Islet of Langerhans (tissue), 1 donor: Measurements from ENCODE around the gene KLHL18.
"Not testable (repeated sequence)": the region's sequence is repeated elsewhere in the genome, so short reads cannot be mapped to it uniquely, and the experiment has no call there.

Experiments used
- FAIRE-seq: peaks from one replicate; lab custom pipeline; 2011; peaks lifted over from hg19 to GRCh38; lab: Jason Lieb, UNC

Gene KLHL18

DNA sequence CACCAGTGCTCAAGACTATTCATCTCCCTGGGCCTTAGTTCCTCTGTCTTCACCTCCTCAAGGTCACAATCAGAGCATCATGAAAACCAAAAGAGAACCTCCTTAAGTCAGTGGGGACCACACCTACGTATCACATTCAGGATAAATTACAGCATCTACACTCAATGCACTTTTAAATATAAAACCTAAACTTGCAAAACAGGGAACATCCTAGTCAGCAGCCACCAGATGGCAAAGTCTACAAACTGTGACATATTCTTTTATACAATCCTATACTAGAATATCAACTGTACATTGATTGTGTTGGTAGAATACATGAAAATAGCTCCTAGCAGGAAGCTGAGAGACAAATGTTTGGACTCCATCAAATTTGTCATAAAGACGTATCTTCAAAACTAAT is 8.1 kb upstream of the KLHL18 start:
- FAIRE-seq, result no peak

DNA sequence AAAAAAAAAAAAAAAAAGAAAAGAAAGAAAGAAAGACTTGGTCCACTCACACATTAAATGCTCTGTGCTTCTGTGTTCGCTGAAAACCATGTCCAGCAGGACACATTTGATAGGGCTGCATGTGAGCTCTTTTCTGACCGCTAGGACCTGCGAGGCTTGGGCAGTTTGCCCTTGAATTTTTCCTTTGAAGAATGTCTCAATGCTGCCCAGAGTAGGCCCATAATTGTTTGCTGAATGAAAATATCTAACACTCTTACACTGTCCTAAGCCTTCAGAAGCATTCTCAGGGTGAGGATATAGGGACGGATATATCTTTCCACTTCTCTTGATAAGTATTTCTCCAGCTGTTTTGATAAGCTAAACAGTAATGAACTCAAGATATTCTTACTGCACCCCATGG is 6.2 kb upstream of the KLHL18 start:
- no peak for FAIRE-seq

DNA sequence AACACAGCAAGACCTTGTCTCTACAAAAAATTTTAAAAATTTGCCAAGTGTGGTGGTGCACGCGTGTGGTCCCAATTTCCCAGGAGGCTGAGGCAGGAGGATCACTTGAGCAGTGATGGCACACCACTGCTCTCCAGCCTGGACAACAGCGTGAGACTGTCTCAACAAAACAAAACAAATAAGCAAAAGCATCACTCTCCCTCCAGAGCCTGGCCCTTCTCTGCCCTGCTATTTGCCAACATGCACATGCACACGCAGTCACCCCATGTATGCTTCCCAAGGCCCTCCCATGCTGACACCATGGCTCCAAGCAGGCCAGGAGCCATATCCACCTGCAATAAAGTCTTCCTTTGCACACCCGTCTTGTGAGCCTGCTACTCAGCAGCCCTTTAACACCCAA is 2.2 kb upstream of the KLHL18 start:
- FAIRE-seq, result no peak

DNA sequence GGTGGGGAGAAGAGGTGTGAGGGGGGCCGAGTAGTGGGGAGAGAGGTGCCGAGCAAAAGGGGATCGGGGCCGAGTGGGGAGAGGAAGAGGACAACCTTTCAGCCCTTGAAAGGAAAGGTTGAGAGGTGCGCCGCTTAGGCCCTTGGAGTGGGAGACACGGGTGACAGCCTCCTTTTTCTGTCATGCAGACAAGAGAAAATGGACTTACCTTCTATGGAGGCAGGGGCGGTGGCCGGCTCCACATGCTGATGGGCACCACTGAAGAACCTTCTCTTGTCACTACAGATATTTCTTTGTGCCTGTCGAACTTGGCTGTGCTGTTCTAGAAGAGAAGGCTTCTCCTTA is 421 bp downstream of the KLHL18 start:
- FAIRE-seq, result no peak

DNA sequence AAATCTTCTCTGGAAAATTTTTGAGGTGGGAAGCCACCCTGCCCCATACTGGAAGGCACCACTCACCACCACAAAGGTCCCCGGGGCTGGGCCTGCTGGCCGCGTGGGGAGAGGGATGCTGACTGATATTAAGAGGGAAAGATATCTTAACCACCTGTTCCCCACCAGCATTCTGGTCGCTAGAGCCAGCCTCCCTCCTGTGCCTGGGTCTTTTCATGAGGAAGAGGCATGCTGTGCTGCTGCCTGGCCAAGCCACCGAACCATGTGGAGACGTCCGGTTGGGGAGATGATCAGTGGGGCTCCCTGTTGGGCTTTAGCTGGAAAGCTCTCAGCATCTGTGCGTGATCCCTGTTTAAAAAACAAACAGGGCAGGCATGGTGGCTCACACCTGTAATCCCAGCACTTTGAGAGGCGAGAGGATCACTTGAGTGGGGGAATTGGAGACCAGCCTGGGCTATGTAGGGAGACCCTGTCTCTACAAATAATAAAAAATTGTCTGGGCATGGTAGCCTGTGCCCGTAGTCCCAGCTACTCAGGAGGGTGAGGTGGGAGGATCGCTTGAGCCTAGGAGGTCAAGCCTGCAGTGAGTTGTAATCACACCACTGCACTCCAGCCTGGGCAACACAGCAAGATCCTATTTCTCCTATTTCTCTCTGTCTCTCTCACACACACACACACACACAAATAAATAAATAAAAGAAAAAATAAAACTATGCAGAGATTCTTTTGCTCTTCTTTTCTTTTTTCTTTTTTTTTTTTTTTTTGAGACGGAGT is 1.0 kb downstream of the KLHL18 start:
- no peak for FAIRE-seq

DNA sequence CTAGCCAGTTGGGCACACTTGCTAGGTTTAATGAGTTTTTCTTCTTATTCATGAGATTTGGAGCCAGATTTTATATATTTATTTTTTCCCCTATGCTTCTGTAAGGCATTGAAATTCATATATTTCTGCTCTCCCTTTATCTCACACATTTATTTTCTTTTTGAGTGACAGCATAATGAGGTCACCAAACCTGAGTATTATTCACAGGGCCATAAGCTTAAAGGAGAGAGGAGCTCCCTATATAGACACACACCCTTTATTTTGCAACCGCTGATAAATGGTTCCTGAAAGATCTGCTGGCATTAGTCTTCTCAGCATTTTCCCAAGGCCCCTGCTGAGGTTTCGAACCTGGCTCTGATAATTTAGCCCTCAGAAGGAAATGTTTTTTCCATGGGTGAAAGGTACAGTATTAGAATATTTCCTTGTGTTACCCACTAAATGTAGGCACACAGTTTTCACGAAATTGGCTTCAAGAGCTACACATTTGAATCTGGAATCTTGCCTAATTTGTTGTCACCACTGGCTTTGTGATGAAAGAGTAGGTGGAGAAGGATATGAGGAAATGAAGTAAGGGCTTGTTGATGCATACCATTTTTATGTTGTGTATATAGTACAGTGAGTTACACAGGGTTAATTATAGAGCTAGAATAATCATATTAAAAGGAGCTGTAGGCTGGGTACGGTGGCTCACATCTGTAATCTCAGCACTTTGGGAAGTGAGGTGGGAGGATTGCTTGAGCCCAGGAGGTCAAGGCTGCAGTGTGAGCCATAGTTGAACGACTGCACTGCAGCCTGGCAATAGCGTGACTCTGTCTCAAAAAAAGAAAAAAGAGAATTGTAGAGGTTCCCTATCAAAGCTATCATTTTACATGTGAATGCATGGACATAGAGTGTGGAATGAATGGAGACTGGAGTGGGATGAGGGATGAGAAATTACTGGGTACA is 6.5 kb downstream of the KLHL18 start:
- no peak for FAIRE-seq

DNA sequence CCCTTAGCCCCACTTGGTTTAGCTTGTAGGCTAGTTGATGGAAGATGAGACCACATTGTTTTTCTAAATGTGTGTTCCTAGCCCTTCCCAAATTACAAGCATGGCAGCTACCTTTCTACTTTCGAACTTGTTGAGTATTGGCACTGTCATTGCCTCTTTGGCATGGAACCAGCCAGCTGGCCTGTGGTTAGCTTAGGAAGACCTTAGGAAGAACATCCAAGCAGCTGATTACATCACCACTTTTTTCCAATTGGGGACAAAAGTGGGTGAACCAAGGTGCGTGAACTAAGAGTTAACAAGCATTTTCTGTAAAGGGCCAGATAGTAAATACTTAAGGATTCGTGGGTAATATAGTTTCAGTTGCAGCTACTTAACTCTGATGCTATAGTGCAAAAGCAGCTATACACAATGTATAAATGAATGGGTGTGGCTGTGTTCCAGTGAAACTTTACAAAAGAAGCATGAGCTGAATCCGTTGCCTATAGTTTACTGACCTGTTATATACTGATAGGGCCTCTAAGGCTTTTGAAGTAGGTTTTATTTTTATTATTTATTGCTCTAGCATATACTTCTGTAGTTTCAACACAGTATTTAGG is 8.5 kb downstream of the KLHL18 start:
- no peak for FAIRE-seq

DNA sequence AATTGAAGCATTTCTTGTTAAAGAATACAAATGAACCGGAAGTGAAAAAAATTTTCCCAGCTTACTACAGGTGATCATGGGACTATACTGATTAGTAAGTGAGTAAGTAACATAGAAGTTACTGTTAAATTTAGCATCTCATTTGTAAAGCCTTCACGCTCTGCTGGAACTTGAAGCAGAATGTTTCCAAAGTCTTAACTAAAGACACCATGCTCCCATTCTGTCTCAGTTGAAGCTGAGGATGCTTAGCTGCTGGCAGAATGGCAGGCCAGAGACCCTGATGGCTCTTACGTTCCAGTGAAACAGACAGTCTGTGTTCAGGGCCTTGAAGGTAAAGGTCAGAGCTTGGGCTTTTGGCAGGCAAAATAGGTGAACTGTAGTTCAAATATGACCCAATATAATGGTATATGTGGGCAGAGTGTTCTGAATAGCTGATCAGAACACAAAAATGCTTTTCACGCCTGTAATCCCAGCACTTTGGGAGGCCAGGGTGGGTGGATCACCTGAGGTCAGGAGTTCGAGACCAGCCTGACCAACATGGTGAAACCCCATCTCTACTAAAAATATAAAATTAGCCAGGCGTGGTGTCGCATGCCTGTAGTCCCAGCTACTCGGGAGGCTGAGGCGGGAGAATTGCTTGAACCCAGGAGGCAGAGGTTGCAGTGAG is 9.1 kb downstream of the KLHL18 start:
- not testable (repeated sequence) for FAIRE-seq

DNA sequence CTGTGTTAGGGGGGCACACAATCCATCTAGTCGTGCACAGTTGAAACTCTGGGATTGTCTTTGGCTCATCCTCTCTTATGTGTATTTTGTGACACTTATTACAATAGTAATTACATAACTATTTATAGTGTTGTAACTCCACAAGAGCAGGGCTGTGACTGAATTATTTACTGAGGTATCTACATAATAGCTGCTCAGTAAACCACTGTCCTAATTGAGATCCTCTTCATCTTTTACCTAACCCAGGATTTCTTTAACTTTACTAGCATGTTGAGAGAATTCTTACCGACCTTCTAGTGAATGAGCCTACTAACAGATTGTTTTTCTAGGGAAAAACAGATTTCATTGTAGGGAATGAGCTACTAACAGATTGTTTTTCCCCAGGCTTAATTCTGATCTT is 11.1 kb downstream of the KLHL18 start:
- FAIRE-seq, result no peak

DNA sequence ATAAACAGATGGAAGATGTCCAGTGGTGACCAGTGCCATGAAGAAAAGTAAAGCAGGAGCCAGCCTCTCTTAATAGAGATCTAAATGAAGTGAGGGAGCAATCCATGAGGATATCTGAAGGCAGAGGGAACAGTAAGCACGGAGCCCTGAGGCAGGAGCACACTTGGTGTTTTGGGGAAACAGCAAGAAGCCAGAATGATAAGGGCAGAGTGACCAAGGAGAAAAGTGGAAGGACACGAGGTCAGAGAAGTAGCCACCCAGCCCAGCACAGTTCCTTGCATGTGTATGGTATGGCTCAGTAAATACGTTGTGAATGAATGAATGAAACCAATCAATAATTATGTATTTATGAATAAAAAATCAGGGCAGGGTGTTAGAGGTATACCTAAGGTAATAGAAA is 11.6 kb downstream of the KLHL18 start:
- FAIRE-seq, result no peak

DNA sequence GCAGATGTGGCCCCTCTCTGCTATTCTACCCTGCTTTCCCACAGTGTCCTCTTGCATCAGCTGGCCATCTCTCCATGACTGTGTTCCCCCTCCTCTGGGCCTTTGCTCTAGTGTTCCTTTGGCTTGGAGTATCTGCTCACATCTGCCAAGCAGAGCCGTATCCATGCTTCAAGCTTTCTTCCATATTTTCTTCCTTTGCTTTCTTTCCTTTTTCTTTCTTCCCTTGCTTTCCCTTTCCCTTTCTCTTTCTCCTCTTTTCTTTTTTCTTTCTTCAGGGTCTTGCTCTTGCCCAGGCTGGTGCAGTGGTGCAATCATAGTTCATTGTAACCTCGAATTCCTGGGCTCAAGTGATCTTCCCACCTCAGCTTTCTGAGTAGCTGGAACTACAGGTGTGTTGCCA is 12.6 kb downstream of the KLHL18 start:
- FAIRE-seq, result no peak

DNA sequence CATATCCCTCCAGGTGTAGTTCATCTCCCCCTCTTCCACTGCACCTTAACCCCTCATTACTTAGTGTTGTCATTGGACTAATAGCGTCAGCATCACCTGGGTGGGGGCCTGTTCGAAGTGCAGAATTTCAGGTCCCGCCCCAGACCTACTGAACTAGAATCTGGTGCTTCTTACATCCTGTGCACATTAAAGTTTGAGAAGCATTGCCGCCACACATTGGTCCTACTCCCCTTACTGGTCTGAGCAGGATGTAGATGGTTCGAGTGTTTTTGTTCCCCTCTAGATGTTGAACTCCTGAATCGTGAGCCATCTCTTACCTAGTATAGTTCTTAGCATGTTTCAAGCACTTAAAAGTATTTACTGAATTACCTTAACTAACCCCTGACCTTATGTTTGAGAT is 13.2 kb downstream of the KLHL18 start:
- FAIRE-seq, result no peak

DNA sequence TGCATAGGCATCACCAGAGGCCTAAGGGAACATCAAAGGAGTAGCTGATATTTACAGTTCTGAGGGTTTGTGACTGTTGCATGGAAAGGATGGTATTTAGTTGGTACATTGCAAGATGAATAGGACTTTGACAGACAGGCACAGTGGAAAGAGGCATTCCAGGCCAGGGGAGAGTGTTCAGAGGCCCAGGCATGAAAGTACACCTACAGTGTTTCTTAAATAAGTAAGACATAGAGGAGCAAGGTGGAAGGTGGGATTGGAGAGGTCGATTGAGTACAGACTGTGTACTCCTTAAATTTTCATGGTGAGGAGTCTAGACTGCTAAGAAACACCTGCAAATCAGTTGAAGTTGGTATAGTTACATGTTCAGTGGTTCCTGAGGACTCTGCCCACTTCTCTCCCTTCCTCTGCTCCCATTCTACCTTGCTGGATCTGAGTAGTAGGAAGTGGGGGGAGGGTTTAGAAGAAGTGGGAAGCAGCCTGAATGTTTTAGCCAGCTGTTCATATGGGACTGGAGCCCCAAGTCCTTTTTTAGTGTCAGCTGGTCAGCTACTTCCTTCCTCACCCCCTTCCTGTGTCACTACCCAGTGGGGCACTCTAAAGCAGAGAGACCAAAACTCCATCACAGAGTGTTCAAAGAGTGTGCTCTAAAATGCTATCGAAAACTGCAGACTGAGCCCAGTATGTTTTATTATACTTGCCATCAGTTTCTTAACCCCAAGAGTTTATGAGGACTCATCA is 14.0 kb downstream of the KLHL18 start:
- FAIRE-seq, result no peak

DNA sequence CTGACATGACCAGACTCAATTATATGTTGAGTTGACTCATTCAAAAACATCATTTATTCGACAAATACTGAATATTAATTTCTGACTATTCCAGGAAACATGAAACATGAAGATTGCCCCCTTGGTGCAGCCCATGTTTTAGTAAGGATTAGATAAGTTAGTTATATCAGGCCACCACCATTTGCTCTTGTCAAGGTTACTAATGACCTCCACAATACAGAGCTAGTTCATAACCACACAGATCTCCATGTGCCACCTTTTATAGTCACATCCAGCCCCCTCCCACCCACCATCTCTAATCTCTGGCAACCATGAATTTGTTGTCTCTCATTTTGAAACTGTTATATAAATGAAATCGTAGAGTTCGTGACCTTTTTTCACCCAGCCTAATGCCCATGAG is 15.7 kb downstream of the KLHL18 start:
- no peak for FAIRE-seq

DNA sequence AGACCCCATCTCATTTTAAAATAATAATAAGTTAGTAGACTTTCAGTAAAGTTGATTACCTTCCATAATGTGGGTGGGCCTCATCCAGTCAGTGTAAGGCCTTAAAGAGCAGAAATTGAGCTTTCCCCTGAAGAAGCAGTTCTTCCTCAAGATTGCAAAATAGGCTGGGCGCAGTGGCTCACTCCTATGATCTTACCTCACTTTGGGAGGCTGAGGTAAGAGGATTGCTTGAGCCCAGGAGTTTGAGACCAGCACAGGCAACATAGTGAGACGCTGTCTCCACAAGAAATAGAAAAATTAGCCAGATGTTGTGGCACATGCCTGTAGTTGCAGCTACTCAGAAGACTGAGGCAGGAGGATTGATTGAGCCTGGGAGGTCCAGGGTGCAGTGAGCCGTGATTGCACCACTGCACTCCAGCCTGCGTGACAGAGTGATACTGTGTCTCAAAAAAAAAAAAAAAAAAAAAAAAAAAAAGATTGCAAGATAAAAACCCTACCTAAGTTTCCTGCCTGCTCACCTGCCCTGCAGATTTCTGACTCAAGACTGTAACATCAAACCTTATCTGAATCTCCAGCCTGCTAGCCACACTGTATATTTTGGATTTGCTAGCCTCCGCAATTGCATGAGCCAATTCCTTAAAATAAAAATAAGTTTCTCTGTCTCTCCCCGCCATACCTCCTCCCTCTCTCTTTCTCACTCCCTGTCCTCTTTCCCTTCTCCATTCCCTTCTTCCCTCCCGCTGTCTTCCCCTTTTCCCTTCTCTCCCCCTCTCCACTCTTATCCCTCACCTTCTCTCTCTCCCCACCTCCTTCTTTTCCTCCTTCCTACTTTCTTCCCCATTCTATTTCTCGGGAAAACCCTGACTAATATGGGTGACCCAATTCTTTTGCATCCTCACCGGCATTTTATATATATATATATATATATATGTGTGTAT is 16.9 kb downstream of the KLHL18 start:
- no peak for FAIRE-seq

DNA sequence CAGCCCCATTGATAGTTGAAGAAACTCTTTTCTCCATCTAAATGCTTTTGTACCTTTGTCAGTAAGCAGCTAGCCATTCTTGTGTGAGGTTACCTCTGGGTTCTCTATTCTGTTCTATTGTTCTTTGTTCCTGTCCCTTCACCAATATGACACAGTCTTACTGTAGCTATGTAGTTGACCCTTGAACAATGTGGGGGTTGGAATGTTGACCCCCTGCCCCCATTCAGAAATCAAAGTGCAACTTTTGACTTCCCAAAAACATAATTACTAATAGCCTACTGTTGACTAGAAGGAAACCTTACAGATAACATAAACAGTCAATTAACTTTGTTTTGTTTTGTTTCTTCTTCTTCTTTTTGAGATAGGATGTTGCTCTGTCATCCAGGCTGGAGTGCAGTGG is 18.7 kb downstream of the KLHL18 start:
- no peak for FAIRE-seq

DNA sequence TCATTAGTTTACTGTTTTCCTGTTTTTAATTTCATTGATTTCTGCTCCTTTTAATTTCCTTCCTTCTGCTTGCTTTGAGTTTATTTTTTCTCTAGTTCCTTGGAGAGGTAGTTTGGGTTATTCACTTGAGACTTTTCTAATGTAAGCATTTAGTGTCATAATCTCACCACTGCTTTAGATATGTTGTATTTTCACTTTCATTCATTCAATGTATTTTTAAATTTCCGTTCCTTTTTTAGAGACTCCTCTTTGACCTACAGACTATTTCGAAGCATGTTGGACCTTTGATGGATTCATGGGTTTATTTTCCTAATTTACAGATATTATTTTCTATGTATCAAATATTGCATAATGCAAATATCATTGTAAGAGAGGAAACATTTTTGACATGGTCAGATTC is 23.3 kb downstream of the KLHL18 start:
- FAIRE-seq, result no peak

DNA sequence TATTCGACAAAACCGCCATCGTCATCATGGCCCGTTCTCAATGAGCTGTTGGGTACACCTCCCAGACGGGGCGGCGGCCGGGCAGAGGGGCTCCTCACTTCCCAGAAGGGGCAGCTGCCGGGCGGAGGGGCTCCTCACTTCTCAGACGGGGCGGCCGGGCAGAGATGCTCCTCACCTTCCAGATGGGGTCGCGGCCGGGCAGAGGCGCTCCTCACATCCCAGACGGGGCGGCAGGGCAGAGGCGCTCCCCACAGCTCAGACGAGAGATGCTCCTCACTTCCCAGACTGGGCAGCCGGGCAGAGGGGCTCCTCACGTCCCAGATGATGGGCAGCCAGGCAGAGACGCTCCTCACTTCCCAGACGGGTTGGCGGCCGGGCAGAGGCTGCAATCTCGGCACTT is 26.5 kb downstream of the KLHL18 start:
- not testable (repeated sequence) for FAIRE-seq

DNA sequence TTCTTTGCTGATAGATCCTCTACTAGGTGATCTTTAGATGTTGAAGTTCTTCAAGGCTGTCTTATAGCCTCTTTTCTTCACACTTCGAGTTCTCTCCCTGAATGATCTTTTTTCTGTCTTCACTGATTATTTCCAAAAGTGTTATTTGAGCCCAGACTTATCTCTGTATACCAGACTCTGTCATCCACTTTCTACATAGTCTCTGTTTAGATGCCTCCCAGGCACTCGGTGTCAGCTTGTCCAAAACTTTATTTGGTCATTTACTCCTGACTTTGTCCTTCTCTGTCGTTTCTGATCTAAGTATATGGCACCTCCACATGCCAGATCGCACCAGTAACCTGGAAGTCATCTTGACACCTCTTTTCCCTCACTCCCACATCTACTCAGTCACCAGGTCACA is 27.6 kb downstream of the KLHL18 start:
- FAIRE-seq, result no peak

DNA sequence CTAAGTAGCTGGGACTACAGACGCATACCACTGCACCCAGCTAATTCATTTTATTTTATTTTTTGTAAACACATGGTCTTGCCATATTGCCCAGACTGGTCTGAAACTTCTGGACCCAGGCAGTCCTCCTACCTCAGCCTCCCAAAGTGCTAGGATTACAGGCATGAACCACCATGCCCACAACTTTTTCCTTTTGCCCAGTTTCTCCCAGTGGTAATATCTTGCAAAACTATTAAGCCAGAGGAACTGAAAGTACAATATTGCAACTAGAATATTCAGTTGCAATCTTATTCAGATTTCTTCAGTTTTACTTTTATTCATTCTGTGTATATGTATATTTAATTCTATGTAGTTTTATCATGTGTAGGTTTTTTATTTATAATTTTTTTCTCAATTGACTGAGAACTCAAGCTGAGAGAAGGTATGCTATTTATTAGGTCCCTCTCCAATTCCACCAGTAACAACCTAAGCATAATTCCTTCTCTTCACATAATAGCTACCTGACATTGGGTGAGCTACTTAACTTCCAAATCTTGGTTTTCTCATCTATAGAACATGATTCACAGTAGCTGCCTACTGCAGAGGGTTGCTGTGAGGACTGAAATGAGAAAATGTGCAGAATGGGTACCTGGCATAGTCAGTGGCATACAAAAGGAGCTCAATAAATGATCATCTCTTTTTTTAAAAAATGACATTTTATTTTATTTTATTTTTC is 30.8 kb downstream of the KLHL18 start:
- FAIRE-seq, result no peak
